Measurements from ENCODE around the gene HAL.

HAL gene

DNA sequence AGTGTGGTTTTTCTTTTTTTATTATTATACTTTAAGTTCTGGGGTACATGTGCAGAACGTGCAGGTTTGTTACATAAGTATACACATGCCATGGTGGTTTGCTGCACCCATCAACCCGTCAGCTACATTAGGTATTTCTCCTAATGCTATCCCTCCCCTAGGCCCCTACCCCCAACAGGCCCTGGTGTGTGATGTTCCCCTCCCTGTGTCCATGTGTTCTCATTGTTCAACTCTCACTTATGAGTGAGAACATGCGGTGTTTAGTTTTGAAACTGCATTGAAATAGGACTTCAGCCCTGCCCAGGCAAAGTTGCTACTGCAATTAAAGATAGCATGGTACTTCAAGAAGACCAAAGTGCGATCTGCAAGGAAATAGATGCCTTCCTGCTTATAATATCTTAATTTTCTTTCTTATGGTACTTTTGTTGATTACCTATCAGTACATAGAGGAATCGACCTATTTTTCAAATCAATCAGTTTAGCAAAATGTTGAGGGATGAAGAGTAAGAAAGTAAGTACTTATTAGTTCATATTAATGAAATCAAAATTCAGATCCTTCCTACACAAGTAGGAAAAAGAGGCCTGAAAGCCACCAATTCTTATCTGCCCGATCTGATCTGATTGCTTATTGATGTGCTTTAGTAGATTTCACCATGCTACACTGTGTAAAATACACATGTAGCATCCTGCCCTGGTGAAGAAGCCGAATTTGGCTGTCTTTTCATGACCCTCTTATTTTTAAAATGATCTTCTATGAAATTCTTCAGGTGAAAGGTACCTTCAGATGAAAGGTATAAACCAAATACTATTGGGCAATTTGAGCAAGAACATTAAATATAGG, 37.6 kb upstream of the HAL start:
- peak overlapping the region; percentile 87 for H3K4me3 ChIP-seq (ENCODE audit: low read depth, low read length)
- TF ChIP-seq POLR2A (IDR thresholded peaks at IDR 0.05; ENCODE audit: extremely low read depth, insufficient read length) (no peak), MYC (IDR thresholded peaks at IDR 0.05; ENCODE audit: low read depth, low read length) (no peak)
- TF ChIP-seq, protein P1, sequence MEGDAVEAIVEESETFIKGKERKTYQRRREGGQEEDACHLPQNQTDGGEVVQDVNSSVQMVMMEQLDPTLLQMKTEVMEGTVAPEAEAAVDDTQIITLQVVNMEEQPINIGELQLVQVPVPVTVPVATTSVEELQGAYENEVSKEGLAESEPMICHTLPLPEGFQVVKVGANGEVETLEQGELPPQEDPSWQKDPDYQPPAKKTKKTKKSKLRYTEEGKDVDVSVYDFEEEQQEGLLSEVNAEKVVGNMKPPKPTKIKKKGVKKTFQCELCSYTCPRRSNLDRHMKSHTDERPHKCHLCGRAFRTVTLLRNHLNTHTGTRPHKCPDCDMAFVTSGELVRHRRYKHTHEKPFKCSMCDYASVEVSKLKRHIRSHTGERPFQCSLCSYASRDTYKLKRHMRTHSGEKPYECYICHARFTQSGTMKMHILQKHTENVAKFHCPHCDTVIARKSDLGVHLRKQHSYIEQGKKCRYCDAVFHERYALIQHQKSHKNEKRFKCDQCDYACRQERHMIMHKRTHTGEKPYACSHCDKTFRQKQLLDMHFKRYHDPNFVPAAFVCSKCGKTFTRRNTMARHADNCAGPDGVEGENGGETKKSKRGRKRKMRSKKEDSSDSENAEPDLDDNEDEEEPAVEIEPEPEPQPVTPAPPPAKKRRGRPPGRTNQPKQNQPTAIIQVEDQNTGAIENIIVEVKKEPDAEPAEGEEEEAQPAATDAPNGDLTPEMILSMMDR (IDR thresholded peaks at IDR 0.05; ENCODE audit: low read depth, low read length): no peak
- DNase-seq (ENCODE audit: low read depth): peak; percentile 32

DNA sequence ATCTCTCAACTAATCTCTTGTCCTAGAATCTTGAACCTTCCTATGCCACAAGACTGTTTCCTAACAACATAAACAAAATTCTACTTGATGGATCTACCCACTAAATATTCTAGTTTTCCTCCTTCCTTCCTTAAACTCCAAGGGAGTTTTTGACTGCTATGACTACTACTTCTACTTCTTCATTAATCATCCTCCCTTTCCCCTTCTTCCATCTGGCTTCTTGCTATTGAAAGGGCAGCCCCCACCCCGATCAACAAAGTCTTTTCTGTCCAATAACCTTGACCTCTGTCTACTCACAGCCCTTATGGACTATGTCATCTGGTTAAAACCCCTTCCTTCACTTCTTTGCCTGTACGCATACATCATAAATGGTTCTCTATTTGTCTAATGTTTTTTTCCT, 33.7 kb upstream of the HAL start:
- H3K4me3 ChIP-seq (ENCODE audit: low read depth, low read length): no peak overlapping the region
- peak; percentile 20 for DNase-seq (ENCODE audit: low read depth)
- TF ChIP-seq, protein P1 (IDR thresholded peaks at IDR 0.05; ENCODE audit: low read depth, low read length): no peak
- TF ChIP-seq, protein P2, sequence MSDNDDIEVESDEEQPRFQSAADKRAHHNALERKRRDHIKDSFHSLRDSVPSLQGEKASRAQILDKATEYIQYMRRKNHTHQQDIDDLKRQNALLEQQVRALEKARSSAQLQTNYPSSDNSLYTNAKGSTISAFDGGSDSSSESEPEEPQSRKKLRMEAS (IDR thresholded peaks at IDR 0.05; ENCODE audit: low read depth, low read length): no peak
- no peak for TF ChIP-seq POLR2A (IDR thresholded peaks at IDR 0.05; ENCODE audit: extremely low read depth, insufficient read length)
- no peak for TF ChIP-seq MYC (IDR thresholded peaks at IDR 0.05; ENCODE audit: low read depth, low read length)

DNA sequence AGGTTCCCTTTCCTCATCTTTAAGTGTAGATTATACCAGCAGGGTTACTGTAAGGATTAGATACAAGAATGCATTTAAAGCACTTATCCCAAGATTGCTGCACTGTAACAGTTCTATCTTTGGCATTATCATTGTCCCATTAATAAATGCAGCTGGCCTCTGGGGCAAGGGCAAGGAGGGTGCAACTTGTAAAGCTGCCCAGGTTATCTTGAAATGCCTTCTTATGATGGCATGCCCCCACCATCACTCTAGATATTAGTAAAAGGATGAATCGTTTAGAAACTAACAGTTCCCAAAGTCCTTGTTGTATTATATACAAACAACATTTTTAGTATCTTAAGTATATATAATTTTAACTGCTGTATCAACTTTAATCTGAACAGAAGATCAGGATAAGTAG, 32.4 kb upstream of the HAL start:
- no peak for DNase-seq (ENCODE audit: low read depth)
- no peak overlapping the region for H3K4me3 ChIP-seq (ENCODE audit: low read depth, low read length)
- TF ChIP-seq MYC (IDR thresholded peaks at IDR 0.05; ENCODE audit: low read depth, low read length) (no peak), POLR2A (IDR thresholded peaks at IDR 0.05; ENCODE audit: extremely low read depth, insufficient read length) (no peak)
- TF ChIP-seq, protein P2 (IDR thresholded peaks at IDR 0.05; ENCODE audit: low read depth, low read length): no peak
- TF ChIP-seq, protein P1 (IDR thresholded peaks at IDR 0.05; ENCODE audit: low read depth, low read length): no peak

DNA sequence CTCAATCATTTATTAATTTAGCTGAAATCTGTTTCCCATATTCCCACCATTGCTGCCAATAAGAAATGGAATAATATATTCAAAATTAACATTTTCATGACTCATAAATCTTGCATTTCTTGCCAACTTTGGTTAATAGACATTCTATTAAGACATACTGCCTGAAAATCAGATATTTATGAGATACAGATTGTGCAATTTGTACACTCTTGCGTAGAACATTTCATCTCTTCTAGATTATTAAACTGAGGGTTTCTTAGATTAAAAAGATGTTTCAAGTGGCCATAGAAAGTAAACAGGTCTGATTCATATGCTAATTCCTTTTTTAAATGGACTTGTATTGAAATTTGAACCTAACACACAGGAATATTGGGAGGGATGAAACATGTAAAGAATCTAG, 30.2 kb upstream of the HAL start:
- H3K4me3 ChIP-seq (ENCODE audit: low read depth, low read length): no peak overlapping the region
- no peak for DNase-seq (ENCODE audit: low read depth)
- TF ChIP-seq MYC (IDR thresholded peaks at IDR 0.05; ENCODE audit: low read depth, low read length) (no peak), POLR2A (IDR thresholded peaks at IDR 0.05; ENCODE audit: extremely low read depth, insufficient read length) (no peak)
- TF ChIP-seq, protein P2 (IDR thresholded peaks at IDR 0.05; ENCODE audit: low read depth, low read length): no peak
- TF ChIP-seq, protein P1 (IDR thresholded peaks at IDR 0.05; ENCODE audit: low read depth, low read length): no peak

DNA sequence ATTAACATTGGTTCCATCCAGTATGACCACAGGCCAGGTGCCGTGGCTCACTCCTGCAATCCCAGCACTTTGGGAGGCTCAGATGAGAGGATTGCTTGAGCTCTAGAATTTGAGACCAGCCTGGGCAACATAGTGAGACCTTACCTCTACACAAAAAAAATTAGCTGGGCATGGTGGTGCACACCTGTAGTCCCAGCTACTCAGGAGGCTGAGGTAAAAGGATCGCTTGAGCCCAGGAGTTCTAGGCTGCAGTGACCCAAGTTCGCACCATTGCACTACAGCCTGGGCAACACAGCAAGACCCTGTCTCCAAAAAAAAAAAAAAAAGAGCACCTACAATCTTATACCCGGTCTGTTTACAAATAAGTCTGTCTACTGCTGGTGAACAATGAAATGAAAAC, 29.4 kb upstream of the HAL start:
- DNase-seq (ENCODE audit: low read depth): no peak
- H3K4me3 ChIP-seq (ENCODE audit: low read depth, low read length): no peak overlapping the region
- TF ChIP-seq, protein P2 (IDR thresholded peaks at IDR 0.05; ENCODE audit: low read depth, low read length): no peak
- TF ChIP-seq MYC (IDR thresholded peaks at IDR 0.05; ENCODE audit: low read depth, low read length) (no peak), POLR2A (IDR thresholded peaks at IDR 0.05; ENCODE audit: extremely low read depth, insufficient read length) (no peak)
- TF ChIP-seq, protein P1 (IDR thresholded peaks at IDR 0.05; ENCODE audit: low read depth, low read length): no peak
